GF-D8 (cell line): ENCODE results near the gene EPAS1.
"Not testable (repeated sequence)": the region's sequence is repeated elsewhere in the genome, so short reads cannot be mapped to it uniquely, and the experiment has no call there.

Source experiments
- DNase-seq: peaks from one replicate; lab custom pipeline; 2025; lab: John Stamatoyannopoulos, UW

EPAS1 gene

GRCh38 chr2:46383784-46384456 lies 86.7 kb downstream of the EPAS1 start:
- no peak for DNase-seq

DNA sequence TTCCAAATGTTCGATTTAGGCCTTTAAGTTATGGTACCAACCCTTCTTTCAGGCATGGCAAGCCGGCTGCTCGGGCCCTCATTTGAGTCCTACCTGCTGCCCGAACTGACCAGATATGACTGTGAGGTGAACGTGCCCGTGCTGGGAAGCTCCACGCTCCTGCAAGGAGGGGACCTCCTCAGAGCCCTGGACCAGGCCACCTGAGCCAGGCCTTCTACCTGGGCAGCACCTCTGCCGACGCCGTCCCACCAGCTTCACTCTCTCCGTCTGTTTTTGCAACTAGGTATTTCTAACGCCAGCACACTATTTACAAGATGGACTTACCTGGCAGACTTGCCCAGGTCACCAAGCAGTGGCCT lies 87.2 kb downstream of the EPAS1 start:
- DNase-seq = no peak

DNA sequence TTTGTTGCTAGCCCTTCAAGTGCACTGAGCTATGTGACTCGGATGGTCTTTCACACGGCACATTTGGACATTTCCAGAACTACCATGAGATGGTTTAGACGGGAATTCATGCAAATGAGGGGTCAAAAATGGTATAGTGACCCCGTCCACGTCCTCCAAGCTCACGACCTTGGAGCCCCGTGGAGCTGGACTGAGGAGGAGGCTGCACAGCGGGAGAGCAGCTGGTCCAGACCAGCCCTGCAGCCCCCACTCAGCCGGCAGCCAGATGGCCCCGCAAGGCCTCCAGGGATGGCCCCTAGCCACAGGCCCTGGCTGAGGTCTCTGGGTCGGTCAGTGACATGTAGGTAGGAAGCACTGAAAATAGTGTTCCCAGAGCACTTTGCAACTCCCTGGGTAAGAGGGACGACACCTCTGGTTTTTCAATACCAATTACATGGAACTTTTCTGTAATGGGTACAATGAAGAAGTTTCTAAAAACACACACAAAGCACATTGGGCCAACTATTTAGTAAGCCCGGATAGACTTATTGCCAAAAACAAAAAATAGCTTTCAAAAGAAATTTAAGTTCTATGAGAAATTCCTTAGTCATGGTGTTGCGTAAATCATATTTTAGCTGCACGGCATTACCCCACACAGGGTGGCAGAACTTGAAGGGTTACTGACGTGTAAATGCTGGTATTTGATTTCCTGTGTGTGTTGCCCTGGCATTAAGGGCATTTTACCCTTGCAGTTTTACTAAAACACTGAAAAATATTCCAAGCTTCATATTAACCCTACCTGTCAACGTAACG lies 88.8 kb downstream of the EPAS1 start:
- no peak for DNase-seq

DNA sequence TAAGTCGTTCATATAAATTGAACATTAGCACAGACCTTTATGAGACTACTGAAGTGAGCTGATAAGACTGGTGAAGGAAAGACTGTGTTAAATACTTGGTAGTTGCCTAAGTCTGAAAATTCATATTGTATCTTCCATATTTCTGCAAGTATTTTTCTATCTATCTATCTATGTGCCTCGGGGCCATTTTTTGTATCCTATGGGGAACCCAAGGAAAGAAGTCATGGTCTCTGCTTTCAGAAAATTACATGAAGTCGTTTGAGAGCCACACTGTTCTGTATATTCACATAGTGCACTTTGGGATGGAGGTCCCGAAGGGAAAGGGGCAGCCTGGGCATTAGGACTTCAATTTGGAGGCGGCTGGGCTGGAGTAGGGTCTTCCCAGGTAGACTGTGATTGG lies 89.6 kb downstream of the EPAS1 start:
- no peak for DNase-seq

- no peak for DNase-seq
Observed at GRCh38 chr2:46387292-46387691, 90.1 kb downstream of the EPAS1 start.

- no peak for DNase-seq
Observed at GRCh38 chr2:46387886-46388515, 90.8 kb downstream of the EPAS1 start.

GRCh38 chr2:46388881-46389280 lies 91.7 kb downstream of the EPAS1 start:
- DNase-seq = no peak

DNA sequence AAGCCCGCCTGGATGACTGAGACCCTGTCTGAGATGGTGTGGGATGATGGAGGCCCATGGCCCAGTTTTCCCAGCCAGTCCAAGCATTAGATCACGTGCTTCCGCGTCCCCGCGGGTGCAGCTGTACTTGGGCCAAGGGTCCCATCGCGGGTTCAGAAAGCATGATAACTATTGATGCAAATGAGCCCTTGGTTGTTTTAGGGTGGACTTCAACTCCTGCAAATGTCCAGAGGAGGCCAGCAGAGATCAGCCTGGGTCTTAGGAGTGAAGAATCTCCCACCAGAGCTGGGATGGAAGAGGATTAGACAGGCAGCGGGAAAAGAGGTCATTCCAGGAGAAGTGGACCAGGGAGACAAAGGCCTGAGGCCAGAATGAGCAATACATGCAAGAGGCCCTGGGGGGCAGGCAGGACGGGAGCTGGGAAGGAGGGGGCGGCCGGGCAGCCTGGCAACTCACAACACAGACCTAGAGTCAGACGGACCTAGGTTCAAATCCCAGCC lies 92.3 kb downstream of the EPAS1 start:
- DNase-seq = no peak

GRCh38 chr2:46390036-46390435 lies 92.8 kb downstream of the EPAS1 start:
- no peak for DNase-seq

DNA sequence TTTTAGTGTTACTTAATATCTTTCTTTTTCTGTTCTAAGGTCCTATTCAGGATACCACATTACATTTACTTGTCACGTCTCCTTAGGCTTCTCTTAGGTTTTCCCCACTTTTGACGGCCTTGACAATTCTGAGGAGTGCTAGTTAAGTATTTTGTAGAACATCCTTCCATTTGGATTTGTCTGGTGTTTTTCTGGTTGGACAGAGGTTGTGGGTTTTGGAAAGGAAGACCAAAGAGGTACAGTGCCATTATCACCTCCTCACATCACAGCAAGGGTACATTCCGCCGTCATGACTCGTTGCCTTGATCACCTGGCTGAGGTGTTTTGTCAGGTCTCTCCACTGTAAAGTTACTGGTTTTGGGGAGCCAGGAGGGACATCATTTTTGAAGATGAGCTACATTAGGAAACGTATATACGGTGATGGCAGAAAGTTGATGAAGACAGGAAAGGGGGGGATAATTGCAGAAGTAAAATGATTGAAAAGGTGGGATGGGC lies 93.7 kb downstream of the EPAS1 start:
- DNase-seq = no peak

- no peak for DNase-seq
Observed at GRCh38 chr2:46392561-46393346, 95.5 kb downstream of the EPAS1 start.

DNA sequence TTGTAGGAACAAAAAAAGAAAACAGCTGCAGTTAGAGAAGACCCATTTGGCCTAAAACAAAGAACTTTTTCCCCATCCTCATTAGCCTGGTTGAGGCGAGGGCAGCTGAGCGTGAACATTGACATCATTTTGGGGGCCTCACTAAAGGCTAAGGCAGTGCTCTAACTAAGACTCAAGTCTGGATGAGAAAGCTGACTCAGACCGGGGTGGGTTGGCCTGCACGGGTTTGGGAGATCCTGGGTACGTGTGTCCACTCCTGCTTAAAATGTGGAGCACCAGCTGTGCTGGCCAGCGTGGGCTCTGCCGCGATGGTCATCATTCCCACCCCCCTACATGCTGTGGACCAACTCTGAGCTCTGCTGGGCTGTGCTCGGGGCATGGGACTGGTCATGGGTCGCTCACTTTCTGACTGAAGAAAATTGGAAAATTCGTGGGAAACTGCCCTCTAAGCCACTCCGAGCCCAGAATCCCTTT lies 96.2 kb downstream of the EPAS1 start:
- DNase-seq = no peak

DNA sequence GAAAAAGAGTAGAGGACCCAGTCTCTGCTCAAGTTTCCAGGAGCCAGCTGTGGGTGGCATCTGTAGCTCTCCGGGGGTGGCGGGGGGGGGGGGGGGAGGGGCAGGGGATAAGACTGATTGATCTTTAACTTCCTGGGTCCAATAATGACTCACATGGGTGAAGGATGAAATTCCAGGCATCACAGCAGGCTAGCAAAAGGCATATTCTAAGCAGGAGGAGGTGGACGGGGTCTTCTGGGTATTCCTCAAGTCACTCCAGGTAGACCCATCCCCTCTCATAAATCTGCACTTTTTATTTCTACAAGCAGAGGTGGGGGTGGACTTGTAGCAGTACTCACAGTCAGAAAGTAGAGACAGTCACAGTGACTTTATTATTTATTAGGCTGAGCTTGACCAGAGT lies 96.7 kb downstream of the EPAS1 start:
- DNase-seq = no peak

GRCh38 chr2:46394649-46395510 lies 97.7 kb downstream of the EPAS1 start:
- DNase-seq = no peak

GRCh38 chr2:46395730-46396129 lies 98.5 kb downstream of the EPAS1 start:
- not testable (repeated sequence) for DNase-seq

DNA sequence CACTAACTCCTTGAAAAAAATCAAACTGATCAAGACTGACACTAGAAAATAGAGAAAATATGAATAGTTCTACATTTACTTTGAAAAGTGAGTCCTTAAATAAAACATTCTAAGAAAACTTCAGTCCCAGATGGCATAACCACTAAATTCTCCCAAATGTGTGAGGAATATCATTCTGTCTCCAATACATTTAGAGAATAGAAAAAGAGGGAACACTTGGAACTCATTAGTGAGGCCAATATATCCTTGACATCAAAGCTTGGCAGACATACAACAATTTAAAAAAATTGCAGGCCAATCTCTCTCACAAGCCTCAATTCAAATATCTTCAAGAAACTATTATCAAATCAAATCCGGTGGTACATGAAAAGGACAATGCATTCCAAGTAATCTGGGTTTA lies 102.8 kb downstream of the EPAS1 start:
- no peak for DNase-seq

DNA sequence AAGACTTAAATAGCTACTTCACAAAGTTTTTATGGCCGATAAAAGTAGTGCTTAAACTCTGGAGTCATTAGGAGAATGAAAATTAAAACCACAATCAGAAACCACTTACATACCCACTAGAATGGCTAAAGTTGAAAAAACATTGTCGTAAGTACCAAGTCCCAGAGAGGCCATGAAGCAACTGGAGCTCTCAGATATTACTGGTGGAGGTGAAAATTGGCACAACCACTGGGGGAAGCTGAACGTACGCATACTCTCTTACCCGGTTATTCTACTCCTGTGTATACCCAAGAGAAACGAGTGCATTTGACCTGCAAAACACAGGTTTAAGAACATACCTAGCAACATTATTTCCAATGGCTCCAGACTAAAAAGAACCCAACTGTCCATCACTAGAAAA lies 105.7 kb downstream of the EPAS1 start:
- no peak for DNase-seq

DNA sequence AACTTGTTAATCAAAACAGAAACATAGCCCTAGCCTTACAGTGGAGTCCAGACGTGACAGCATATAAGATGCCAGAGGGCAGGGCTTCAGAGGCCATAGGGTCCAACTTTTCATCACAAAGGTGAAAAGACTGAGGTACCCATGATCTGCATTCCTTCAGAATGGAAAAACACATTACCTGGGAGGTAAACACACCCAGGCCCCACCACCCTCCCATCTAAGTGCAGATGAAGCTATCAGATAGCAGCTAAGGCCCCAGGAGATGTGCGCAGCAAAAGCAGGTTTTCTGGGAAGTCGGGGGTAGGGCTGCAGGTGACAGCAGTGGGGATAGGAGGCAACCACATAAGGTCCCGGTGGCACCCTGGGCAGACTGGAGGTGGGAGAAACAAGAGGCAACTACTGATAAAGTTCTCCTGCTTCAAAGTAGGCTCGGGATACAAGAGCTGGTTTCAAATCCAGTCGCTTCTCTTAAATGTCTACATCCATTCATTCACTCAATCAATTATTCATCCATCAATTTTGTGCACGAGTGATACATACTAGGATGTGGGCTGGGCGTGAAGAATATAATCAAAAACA lies 107.1 kb downstream of the EPAS1 start:
- DNase-seq = no peak

GRCh38 chr2:46407852-46408455 lies 110.7 kb downstream of the EPAS1 start:
- no peak for DNase-seq

DNA sequence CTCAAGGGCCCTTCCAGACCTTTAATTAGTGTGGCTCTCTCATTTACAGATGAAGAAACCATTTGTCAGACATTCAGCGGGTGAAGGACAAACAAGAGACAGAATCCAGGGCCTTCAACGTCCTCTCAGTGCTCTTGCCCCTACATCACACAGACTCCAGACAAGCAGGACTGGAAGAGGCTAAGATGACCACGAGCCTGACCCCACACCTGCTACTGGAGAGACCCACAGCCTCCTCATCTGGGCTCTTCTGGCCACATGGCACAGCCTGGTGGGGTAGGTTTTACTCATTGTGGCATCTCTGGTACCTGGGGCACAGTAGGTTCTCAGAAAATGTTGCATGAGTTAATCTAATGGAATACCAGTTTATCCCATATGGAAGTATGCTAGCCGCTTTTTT lies 112.5 kb downstream of the EPAS1 start:
- no peak for DNase-seq
